Astrocyte (in vitro differentiated cells and primary cell): Measurements from ENCODE around the gene OVOL1. TPM values are rescaled to one million over a fixed set of nuclear protein-coding genes. Genes with fewer than 3 reads are reported as not detected.

ENCODE experiments used
- DNase-seq: peaks from one replicate; pipeline ENCODE4 v3.0.0-alpha.2; 2010; ENCODE audit warnings: low read depth
- FAIRE-seq: peaks from 2 replicates; lab custom pipeline; 2011; peaks lifted over from hg19 to GRCh38; lab: Jason Lieb, UNC
- H2AFZ ChIP-seq: 2 replicates; pipeline ENCODE4 v1.6.0; 2012; ENCODE audit warnings: low read depth, low read length, inconsistent platforms
- H3K27ac ChIP-seq: 2 replicates; pipeline ENCODE4 v1.5.1; 2011; ENCODE audit warnings: low read depth, low read length, inconsistent platforms
- H3K27me3 ChIP-seq: 2 replicates; pipeline ENCODE4 v1.6.0; 2011; ENCODE audit warnings: low read length, inconsistent platforms; ENCODE audit not compliant: insufficient read depth
- H3K36me3 ChIP-seq: 2 replicates; pipeline ENCODE4 v1.5.1; 2011; ENCODE audit warnings: low read length, inconsistent platforms; ENCODE audit not compliant: insufficient read depth
- H3K4me1 ChIP-seq: 2 replicates; pipeline ENCODE4 v1.5.1; 2011; ENCODE audit warnings: low read length, inconsistent platforms; ENCODE audit not compliant: insufficient read depth
- H3K4me2 ChIP-seq: 2 replicates; pipeline ENCODE4 v1.6.0; 2012; ENCODE audit warnings: low read length, inconsistent platforms
- H3K4me3 ChIP-seq: 2 replicates; pipeline ENCODE4 v1.5.1; 2011; ENCODE audit warnings: low read depth, mild to moderate bottlenecking, low read length, inconsistent platforms; ENCODE audit not compliant: insufficient read depth
- H3K79me2 ChIP-seq: 2 replicates; pipeline ENCODE4 v1.6.0; 2012; ENCODE audit warnings: mild to moderate bottlenecking, low read length, inconsistent platforms; ENCODE audit not compliant: insufficient read depth
- H3K9ac ChIP-seq: 2 replicates; pipeline ENCODE4 v1.6.0; 2012; ENCODE audit warnings: mild to moderate bottlenecking, low read length, inconsistent platforms
- H3K9me3 ChIP-seq: 2 replicates; pipeline ENCODE4 v1.5.1; 2012; ENCODE audit warnings: low read depth, mild to moderate bottlenecking, low read length, inconsistent platforms; ENCODE audit not compliant: insufficient read depth
- H4K20me1 ChIP-seq: 2 replicates; pipeline ENCODE4 v1.6.0; 2012; ENCODE audit warnings: low read length, inconsistent platforms; ENCODE audit not compliant: insufficient read depth
- H3K27ac Mint-ChIP-seq: one replicate; pipeline ENCODE4 v1.8.0; 2021; ENCODE audit warnings: mild to moderate bottlenecking, mixed read lengths; ENCODE audit not compliant: unreplicated experiment
- H3K27me3 Mint-ChIP-seq: one replicate; pipeline ENCODE4 v1.8.0; 2021; ENCODE audit warnings: low read depth, mixed read lengths; ENCODE audit not compliant: unreplicated experiment
- H3K36me3 Mint-ChIP-seq: one replicate; pipeline ENCODE4 v1.8.0; 2021; ENCODE audit warnings: low read depth, mixed read lengths; ENCODE audit not compliant: unreplicated experiment
- H3K4me1 Mint-ChIP-seq: one replicate; pipeline ENCODE4 v1.8.0; 2021; ENCODE audit warnings: low read depth, mixed read lengths; ENCODE audit not compliant: unreplicated experiment
- H3K4me3 Mint-ChIP-seq: one replicate; pipeline ENCODE4 v1.8.0; 2021; ENCODE audit warnings: mild to moderate bottlenecking, moderate library complexity, mixed read lengths; ENCODE audit not compliant: unreplicated experiment
- H3K9me3 Mint-ChIP-seq: one replicate; pipeline ENCODE4 v1.8.0; 2021; ENCODE audit warnings: mild to moderate bottlenecking, mixed read lengths; ENCODE audit not compliant: unreplicated experiment
- CTCF ChIP-seq: IDR thresholded peaks from 2 replicates; pipeline ENCODE4 v1.5.1; 2011; ENCODE audit warnings: low read depth, mild to moderate bottlenecking, inconsistent platforms, low read length, moderate library complexity; ENCODE audit not compliant: insufficient read depth
- EZH2 ChIP-seq: IDR thresholded peaks from 2 replicates; pipeline ENCODE4 v1.6.1; 2012; ENCODE audit warnings: mild to moderate bottlenecking, low read length, inconsistent platforms; ENCODE audit not compliant: insufficient read depth
- total RNA-seq: library from RNA; stranded (reverse); gene quantifications from 2 replicates; pipeline ENCODE4 v1.2.1, GENCODE V29; 2021

OVOL1 gene
- total RNA-seq, 1 donor from 2014 or later, result 1.0 TPM

- H3K27me3 ChIP-seq, result peaks cover 16% of the 10 kb centered on the region
- peaks cover 2% of the 10 kb centered on the region for H3K36me3 Mint-ChIP-seq
- no peak overlapping the region for H2AFZ ChIP-seq
- H3K4me3 Mint-ChIP-seq, result no peak overlapping the region
- H3K27me3 Mint-ChIP-seq, result peaks cover 37% of the 10 kb centered on the region
- no peak overlapping the region for H3K27ac Mint-ChIP-seq
- no peak overlapping the region for H3K4me2 ChIP-seq
- peaks cover 7% of the 10 kb centered on the region for H3K9me3 Mint-ChIP-seq
- no peaks in the 10 kb centered on the region for H3K79me2 ChIP-seq
- no peaks in the 10 kb centered on the region for H3K4me1 Mint-ChIP-seq
- H3K9me3 ChIP-seq, result no peaks in the 10 kb centered on the region
- H4K20me1 ChIP-seq, result no peaks in the 10 kb centered on the region
- no peak overlapping the region for H3K27ac ChIP-seq
- FAIRE-seq (no peak), DNase-seq (no peak)
- TF ChIP-seq EZH2, result no peak
- no peak for TF ChIP-seq CTCF
- no peak overlapping the region for H3K9ac ChIP-seq
- no peaks in the 10 kb centered on the region for H3K4me1 ChIP-seq
- H3K4me3 ChIP-seq, result no peak overlapping the region
- H3K36me3 ChIP-seq, result no peaks in the 10 kb centered on the region
Observed at GRCh38 chr11:65742353-65742752, 44.5 kb upstream of the OVOL1 start.

- Mint-ChIP-seq H3K9me3 (peaks cover 4% of the 10 kb centered on the region), H3K27ac (no peak overlapping the region), H3K4me1 (no peaks in the 10 kb centered on the region), H3K4me3 (no peak overlapping the region), H3K36me3 (peaks cover 2% of the 10 kb centered on the region), H3K27me3 (peaks cover 44% of the 10 kb centered on the region)
- Histone ChIP-seq H3K79me2 (no peaks in the 10 kb centered on the region), H3K4me3 (no peak overlapping the region), H3K4me2 (no peak overlapping the region), H3K4me1 (no peaks in the 10 kb centered on the region), H3K9me3 (peaks cover 6% of the 10 kb centered on the region), H3K36me3 (no peaks in the 10 kb centered on the region), H3K9ac (no peak overlapping the region), H2AFZ (no peak overlapping the region), H3K27me3 (peaks cover 18% of the 10 kb centered on the region), H4K20me1 (no peaks in the 10 kb centered on the region), H3K27ac (no peak overlapping the region)
- TF ChIP-seq CTCF, result no peak
- no peak for TF ChIP-seq EZH2
- no peak for FAIRE-seq
- DNase-seq, result no peak
Observed at GRCh38 chr11:65743681-65744025, 43.2 kb upstream of the OVOL1 start.

GRCh38 chr11:65744026-65744698 lies 42.7 kb upstream of the OVOL1 start:
- Histone ChIP-seq H3K4me2 (no peak overlapping the region), H3K4me3 (no peak overlapping the region), H4K20me1 (no peaks in the 10 kb centered on the region), H2AFZ (no peak overlapping the region), H3K27ac (no peak overlapping the region), H3K36me3 (no peaks in the 10 kb centered on the region), H3K9me3 (peaks cover 6% of the 10 kb centered on the region), H3K9ac (no peak overlapping the region), H3K27me3 (peaks cover 19% of the 10 kb centered on the region), H3K4me1 (no peaks in the 10 kb centered on the region), H3K79me2 (no peaks in the 10 kb centered on the region)
- FAIRE-seq (no peak), DNase-seq (no peak)
- Mint-ChIP-seq H3K4me3 (no peak overlapping the region), H3K27ac (no peak overlapping the region), H3K9me3 (peaks cover 9% of the 10 kb centered on the region), H3K4me1 (no peaks in the 10 kb centered on the region), H3K36me3 (peaks cover 2% of the 10 kb centered on the region), H3K27me3 (peaks cover 45% of the 10 kb centered on the region)
- TF ChIP-seq EZH2 (no peak), CTCF (no peak)
